Endothelial cell of umbilical vein (primary cell): ENCODE data around the gene MYH11. TPM values are rescaled to one million over a fixed set of nuclear protein-coding genes. Genes with fewer than 3 reads are reported as not detected.

ENCODE experiments used
- BruUV-seq: library from RNA; stranded (reverse); fragments of 400-500 nt; replicated peaks from 2 replicates; lab custom pipeline; 2021; lab: Mats Ljungman, UMichigan
- CTCF ChIA-PET: fragments of 300-600, 350-600 bp; sonication (Branson Sonifier 250); formaldehyde crosslinking; loops from one replicate; lab custom pipeline; 2021; ENCODE audit warnings: antibody characterized with exemption, inconsistent platforms; lab: Charles Lee
- POLR2A ChIA-PET: fragments of 300-600, 350-600 bp; sonication (Branson Sonifier 250); formaldehyde crosslinking; loops from one replicate; lab custom pipeline; 2021; ENCODE audit warnings: antibody characterized with exemption, inconsistent platforms; lab: Charles Lee
- DNase-seq: peaks from one replicate; pipeline ENCODE4 v3.0.0-alpha.2; 2011; ENCODE audit warnings: low read depth, low spot score
- FAIRE-seq: peaks from 2 replicates; lab custom pipeline; 2011; peaks lifted over from hg19 to GRCh38; lab: Jason Lieb, UNC
- H2AFZ ChIP-seq: 2 replicates; pipeline ENCODE4 v1.6.0; 2012; ENCODE audit warnings: low read depth, low read length, control low read depth, inconsistent platforms
- H3K27ac ChIP-seq: 2 replicates; pipeline ENCODE4 v1.5.1; 2011; ENCODE audit warnings: low read depth, mild to moderate bottlenecking, control low read depth, low read length, moderate library complexity; ENCODE audit not compliant: insufficient read depth
- H3K27me3 ChIP-seq, 2 experiments: 2 replicates each; pipeline versions ENCODE4 v1.6.0 to v1.6.1; 2011; ENCODE audit warnings: low read length in 2 of 2, mixed read lengths in 1 of 2; ENCODE audit not compliant: control insufficient read depth in 2 of 2, insufficient read depth in 2 of 2
- H3K36me3 ChIP-seq, 2 experiments: 2 replicates in 1 of 2; 3 replicates in 1 of 2; pipeline ENCODE4 v1.5.1; 2011; ENCODE audit warnings: low read length in 2 of 2, mild to moderate bottlenecking in 1 of 2, moderate library complexity in 1 of 2; ENCODE audit not compliant: control insufficient read depth in 2 of 2, insufficient read depth in 2 of 2; ENCODE audit errors: extremely low read depth in 1 of 2
- H3K4me1 ChIP-seq: 3 replicates; pipeline ENCODE4 v1.5.1; 2011; ENCODE audit warnings: mild to moderate bottlenecking, low read length; ENCODE audit not compliant: control insufficient read depth, insufficient read depth; ENCODE audit errors: extremely low read depth
- H3K4me2 ChIP-seq: 2 replicates; pipeline ENCODE4 v1.6.1; 2011; ENCODE audit warnings: low read length, control low read depth, mixed read lengths; ENCODE audit not compliant: insufficient read depth
- H3K4me3 ChIP-seq, 3 experiments: fragments of 200-600 bp in 1 of 3; sonication (generic), shearing (Covaris generic) in 1 of 3; replicated peaks in 1 of 3; 2 replicates each; pipeline ENCODE4 v1.5.1; 2011 to 2016; ENCODE audit warnings: control low read depth in 3 of 3, low read length in 3 of 3, mild to moderate bottlenecking in 2 of 3, inconsistent platforms in 1 of 3, low read depth in 1 of 3, moderate library complexity in 1 of 3; ENCODE audit not compliant: insufficient read depth in 1 of 3
- H3K79me2 ChIP-seq: 2 replicates; pipeline ENCODE4 v1.6.0; 2012; ENCODE audit warnings: low read length, inconsistent platforms; ENCODE audit not compliant: control insufficient read depth, insufficient read depth
- H3K9ac ChIP-seq: replicated peaks from 2 replicates; pipeline ENCODE3; 2011; ENCODE audit warnings: low read length, control low read depth; ENCODE audit not compliant: insufficient read depth; ENCODE audit errors: extremely low read depth
- H3K9me1 ChIP-seq: replicated peaks from 3 replicates; pipeline ENCODE4 v1.6.0; 2011; ENCODE audit warnings: mild to moderate bottlenecking, low read length; ENCODE audit not compliant: control insufficient read depth, insufficient read depth; ENCODE audit errors: extremely low read depth
- H3K9me3 ChIP-seq: replicated peaks from 2 replicates; pipeline ENCODE4 v1.5.1; 2012; ENCODE audit warnings: low read length, inconsistent platforms; ENCODE audit not compliant: control insufficient read depth, insufficient read depth
- H4K20me1 ChIP-seq: replicated peaks from 2 replicates; pipeline ENCODE3; 2011; ENCODE audit warnings: mild to moderate bottlenecking, low read length; ENCODE audit not compliant: control insufficient read depth, insufficient read depth; ENCODE audit errors: extremely low read depth
- CTCF ChIP-seq, 2 donors: IDR thresholded peaks; 1 replicate in 1 of 2; 2 replicates in 1 of 2; pipeline ENCODE4 v1.5.1; 2011; ENCODE audit warnings: low read length in 2 of 2, mild to moderate bottlenecking in 2 of 2, moderate library complexity in 2 of 2, control low read depth in 1 of 2, inconsistent platforms in 1 of 2, low read depth in 1 of 2; ENCODE audit not compliant: insufficient read depth in 1 of 2; ENCODE audit errors: extremely low read depth in 1 of 2
- EZH2 ChIP-seq: IDR thresholded peaks from 2 replicates; pipeline ENCODE4 v1.6.1; 2012; ENCODE audit warnings: borderline replicate concordance, low read depth, mild to moderate bottlenecking, moderate library complexity, low read length, inconsistent platforms; ENCODE audit not compliant: severe bottlenecking
- FOS ChIP-seq: IDR thresholded peaks from 2 replicates; pipeline ENCODE4 v1.6.1; 2011; ENCODE audit warnings: mild to moderate bottlenecking, low read length, moderate library complexity, borderline replicate concordance; ENCODE audit not compliant: insufficient read depth
- GATA2 ChIP-seq: IDR thresholded peaks from 2 replicates; pipeline ENCODE4 v1.7.0; 2011; ENCODE audit warnings: low read depth, mild to moderate bottlenecking, moderate library complexity, mixed read lengths, low read length; ENCODE audit not compliant: insufficient read length, insufficient read depth
- JUN ChIP-seq: IDR thresholded peaks from 2 replicates; pipeline ENCODE4 v1.6.1; 2011; ENCODE audit warnings: borderline replicate concordance, low read depth; ENCODE audit not compliant: insufficient read length, insufficient read depth
- MAX ChIP-seq: IDR thresholded peaks from 2 replicates; pipeline ENCODE4 v1.6.1; 2011; ENCODE audit not compliant: insufficient read depth, insufficient read length
- MYC ChIP-seq: IDR thresholded peaks from one replicate; pipeline ENCODE4 v1.6.1; 2011; ENCODE audit warnings: mild to moderate bottlenecking, low read depth, low read length
- POLR2A ChIP-seq: IDR thresholded peaks from 2 replicates; pipeline ENCODE4 v1.6.1; 2012; ENCODE audit warnings: low read depth, mild to moderate bottlenecking, control low read depth, low read length
- POLR2AphosphoS5 ChIP-seq: IDR thresholded peaks from 2 replicates; pipeline ENCODE4 v1.6.1; 2012; ENCODE audit warnings: low read depth, mild to moderate bottlenecking, control low read depth, low read length, moderate library complexity; ENCODE audit not compliant: insufficient read depth
- dilution Hi-C: fragments of 300-500 bp; cut with MboI; formaldehyde crosslinking; loops from one replicate; pipeline ENCODE4 v1.15.0; 2019; ENCODE audit warnings: low sequenced_read_pairs; ENCODE audit not compliant: extremely low pct_ligation_motif_present
- intact Hi-C: fragments of 100-400 bp; cut with micrococcal nuclease; formaldehyde crosslinking; loops from one replicate; pipeline ENCODE4 v1.10.0; 2022
- polyA plus RNA-seq, 4 experiments: library from polyadenylated mRNA; depleted of rRNA in 3 of 4; stranded (reverse) in 3 of 4; unstranded in 1 of 4; fragments of >200 nt; gene quantifications; 2 replicates each; pipeline versions ENCODE4 v1.2.1 to v1.2.3, GENCODE V29; 2011 to 2012; ENCODE audit warnings: missing spikeins in 1 of 4
- total RNA-seq: library from RNA; stranded (reverse); gene quantifications from 2 replicates; pipeline ENCODE4 v1.2.3, GENCODE V29; 2021

The MYH11 gene
- total and polyA plus RNA-seq, 2 donors (not counting 3 experiments of a cell fraction or from before 2014, with no cell fraction given), result not detected

DNA sequence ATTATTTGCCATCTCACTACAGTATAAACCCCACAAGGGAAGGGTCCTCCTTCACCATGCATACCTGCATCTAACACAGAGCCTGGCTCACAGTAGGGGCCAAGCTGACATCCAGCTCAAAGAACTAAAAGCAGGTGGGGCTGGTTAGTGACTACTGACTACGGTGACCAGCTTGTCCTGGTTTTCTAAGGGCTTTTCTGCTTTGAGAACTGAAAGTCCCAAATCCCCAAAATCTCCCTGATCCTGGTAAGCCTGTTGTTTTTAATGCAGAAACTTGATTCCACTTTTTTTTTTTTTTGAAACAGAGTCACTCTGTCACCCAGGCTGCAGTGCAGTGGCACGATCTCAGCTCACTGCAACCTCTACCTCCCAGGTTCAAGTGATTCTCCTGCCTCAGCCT is 117.4 kb downstream of the MYH11 start:
- no peak overlapping the region for H2AFZ ChIP-seq
- dilution Hi-C loops (no loop called here), intact Hi-C loops (no loop called here)
- no peaks in the 10 kb centered on the region for H3K36me3 ChIP-seq
- no peaks in the 10 kb centered on the region for H4K20me1 ChIP-seq
- no peaks in the 10 kb centered on the region for H3K9me3 ChIP-seq
- H3K79me2 ChIP-seq, result no peaks in the 10 kb centered on the region
- H3K9ac ChIP-seq, result no peak overlapping the region
- no peak overlapping the region for H3K4me2 ChIP-seq
- no peak overlapping the region for H3K4me3 ChIP-seq
- H3K4me1 ChIP-seq, result no peaks in the 10 kb centered on the region
- H3K27me3 ChIP-seq, result no peaks in the 10 kb centered on the region
- BruUV-seq, result no TSS peak
- TF ChIP-seq CTCF (IDR thresholded peaks at IDR 0.05; ENCODE audit: extremely low read depth in 1 of 2, insufficient read depth in 1 of 2, low read depth in 1 of 2, low read length in 2 of 2), result no peak
- no peak for TF ChIP-seq MYC
- TF ChIP-seq MAX, result no peak
- TF ChIP-seq GATA2, result no peak
- no peak for TF ChIP-seq FOS
- TF ChIP-seq EZH2, result no peak
- TF ChIP-seq JUN, result no peak
- no peak for TF ChIP-seq POLR2AphosphoS5
- no peak for TF ChIP-seq POLR2A
- no peak for DNase-seq
- H3K9me1 ChIP-seq, result no peaks in the 10 kb centered on the region
- POLR2A ChIA-PET, result interaction anchor here (0.7 kb wide), 1 partner anchor 57 kb away, joined by 3 read pairs; no protein-coding TSS in a partner anchor
- no peak for FAIRE-seq
- CTCF ChIA-PET, result interaction anchor here (1.1 to 1.2 kb wide), 2 partner anchors 82 to 83 kb away, joined by 3 read pairs; no protein-coding TSS in a partner anchor
- H3K27ac ChIP-seq, result no peak overlapping the region
